ENCODE results near the gene TTC21A.

Gene TTC21A

GRCh38 chr3:39180546-39181346 lies 73.3 kb downstream of the TTC21A start (continued):
- TF ChIP-seq ZNF549 (tag by site-specific recombination; IDR thresholded peaks at IDR 0.05) (no peak), GLI4 (tag by site-specific recombination; IDR thresholded peaks at IDR 0.05) (no peak), ZNF274 (IDR thresholded peaks at IDR 0.05; ENCODE audit: low read length) (no peak), ZNF274 (tag by site-specific recombination; IDR thresholded peaks at IDR 0.05; ENCODE audit: borderline replicate concordance) (no peak), KLF16 (tag by site-specific recombination; IDR thresholded peaks at IDR 0.05) (no peak), ZNF169 (tag by site-specific recombination; IDR thresholded peaks at IDR 0.05) (no peak), ZNF292 (tag by site-specific recombination; IDR thresholded peaks at IDR 0.05; ENCODE audit: borderline replicate concordance, low read depth) (no peak), TRIM28 (IDR thresholded peaks at IDR 0.05; ENCODE audit: borderline replicate concordance, low read length) (no peak), ZNF76 (tag by site-specific recombination; IDR thresholded peaks at IDR 0.05; ENCODE audit: borderline replicate concordance, low read depth) (no peak), ZNF26 (tag by site-specific recombination; IDR thresholded peaks at IDR 0.05) (no peak), ZNF843 (tag by site-specific recombination; IDR thresholded peaks at IDR 0.05) (no peak), ZNF571 (tag by site-specific recombination; IDR thresholded peaks at IDR 0.05) (no peak), BCL11B (tag by site-specific recombination; IDR thresholded peaks at IDR 0.05; ENCODE audit: low read depth) (no peak), ZNF221 (tag by site-specific recombination; IDR thresholded peaks at IDR 0.05; ENCODE audit: borderline replicate concordance) (no peak), ZNF157 (tag by site-specific recombination; IDR thresholded peaks at IDR 0.05) (no peak), ZNF10 (tag by site-specific recombination; IDR thresholded peaks at IDR 0.05) (no peak), ZNF175 (tag by site-specific recombination; IDR thresholded peaks at IDR 0.05) (no peak), GLI2 (tag by site-specific recombination; IDR thresholded peaks at IDR 0.05; ENCODE audit: borderline replicate concordance, low read depth) (no peak), REPIN1 (tag by site-specific recombination; IDR thresholded peaks at IDR 0.05; ENCODE audit: low read depth) (no peak), ZNF555 (tag by site-specific recombination; conservative IDR thresholded peaks at IDR 0.05) (no peak), PATZ1 (tag by site-specific recombination; IDR thresholded peaks at IDR 0.05) (peak; percentile 39), FEZF1 (tag by site-specific recombination; IDR thresholded peaks at IDR 0.05) (no peak), ZNF639 (tag by site-specific recombination; IDR thresholded peaks at IDR 0.05) (no peak), HIC1 (tag by site-specific recombination; IDR thresholded peaks at IDR 0.05) (no peak), HOXC10 (CRISPR knock-in tag; IDR thresholded peaks at IDR 0.05) (no peak), GLIS2 (tag by site-specific recombination; IDR thresholded peaks at IDR 0.05) (no peak), ZNF664 (tag by site-specific recombination; IDR thresholded peaks at IDR 0.05) (no peak), ZNF148 (tag by site-specific recombination; IDR thresholded peaks at IDR 0.05; ENCODE audit: borderline replicate concordance) (no peak), ZBTB21 (tag by site-specific recombination; IDR thresholded peaks at IDR 0.05) (no peak), ZNF391 (tag by site-specific recombination; IDR thresholded peaks at IDR 0.05; ENCODE audit: borderline replicate concordance, low read depth) (no peak), ZBTB20 (tag by site-specific recombination; IDR thresholded peaks at IDR 0.05) (peak; percentile 75; the same call in 1 of the 2 replicates), ZBTB17 (tag by site-specific recombination; IDR thresholded peaks at IDR 0.05) (no peak)
